Caco-2 (cell line): Measurements from ENCODE around the gene GRIA4. TPM values are rescaled to one million over a fixed set of nuclear protein-coding genes. Genes with fewer than 3 reads are reported as not detected.

ENCODE experiments used
- BruUV-seq: library from RNA; stranded (reverse); fragments of 400-500 nt; replicated peaks from 2 replicates; lab custom pipeline; 2021; lab: Mats Ljungman, UMichigan
- CTCF ChIA-PET: fragments of 300-600 bp; sonication (Branson Sonifier 250); formaldehyde crosslinking; loops from one replicate; lab custom pipeline; 2022; ENCODE audit warnings: antibody characterized with exemption; lab: Charles Lee
- POLR2A ChIA-PET: fragments of 300-600 bp; sonication (Branson Sonifier 250); formaldehyde crosslinking; loops from one replicate; lab custom pipeline; 2022; ENCODE audit warnings: antibody characterized with exemption; lab: Charles Lee
- DNase-seq, 2 experiments: peaks; one replicate each; pipeline versions ENCODE4 v3.0.0 to v3.0.0-alpha.2; 2020 to 2022
- H3K27me3 ChIP-seq: replicated peaks from 2 replicates; pipeline ENCODE4 v1.6.0; 2011; ENCODE audit warnings: low read length; ENCODE audit not compliant: control insufficient read depth, insufficient read depth
- H3K36me3 ChIP-seq: 2 replicates; pipeline ENCODE4 v1.5.1; 2011; ENCODE audit warnings: low read length; ENCODE audit not compliant: control insufficient read depth, insufficient read depth
- H3K4me1 ChIP-seq: fragments of 250-450 bp; sonication (Bioruptor Pico); 2 replicates; pipeline ENCODE4 v1.5.1; 2020; ENCODE audit warnings: mild to moderate bottlenecking
- H3K4me3 ChIP-seq: 2 replicates; pipeline ENCODE4 v1.5.1; 2011; ENCODE audit warnings: low read depth, mild to moderate bottlenecking, control low read depth, low read length
- H3K9me3 ChIP-seq: fragments of 250-450 bp; sonication (Bioruptor Pico); 2 replicates; pipeline ENCODE4 v1.5.1; 2020; ENCODE audit warnings: mild to moderate bottlenecking, moderate library complexity
- H3K27ac Mint-ChIP-seq: one replicate; pipeline ENCODE4 v1.8.0; 2022; ENCODE audit warnings: mixed read lengths; ENCODE audit not compliant: unreplicated experiment
- H3K27me3 Mint-ChIP-seq: one replicate; pipeline ENCODE4 v1.8.0; 2022; ENCODE audit warnings: mixed read lengths; ENCODE audit not compliant: insufficient read depth, unreplicated experiment
- H3K36me3 Mint-ChIP-seq: one replicate; pipeline ENCODE4 v1.8.0; 2022; ENCODE audit warnings: mild to moderate bottlenecking, mixed read lengths; ENCODE audit not compliant: insufficient read depth, unreplicated experiment
- H3K4me1 Mint-ChIP-seq: one replicate; pipeline ENCODE4 v1.8.0; 2022; ENCODE audit warnings: low read depth, mixed read lengths; ENCODE audit not compliant: unreplicated experiment
- H3K4me3 Mint-ChIP-seq: one replicate; pipeline ENCODE4 v1.8.0; 2022; ENCODE audit warnings: mild to moderate bottlenecking, moderate library complexity, mixed read lengths; ENCODE audit not compliant: unreplicated experiment
- H3K9me3 Mint-ChIP-seq: one replicate; pipeline ENCODE4 v1.8.0; 2022; ENCODE audit warnings: mixed read lengths; ENCODE audit not compliant: unreplicated experiment
- intact Hi-C: fragments of 100-400 bp; cut with micrococcal nuclease; formaldehyde crosslinking; loops from one replicate; pipeline ENCODE4 v1.10.0; 2022; ENCODE audit not compliant: unreplicated experiment
- total RNA-seq: library from RNA; stranded (reverse); gene quantifications from 2 replicates; pipeline ENCODE4 v1.2.3, GENCODE V29; 2022
- TF ChIP-seq, protein P1 (sequence below), 2 experiments: fragments of 200-600 bp in 1 of 2; IDR thresholded peaks; 1 replicate in 1 of 2; 2 replicates in 1 of 2; pipeline versions ENCODE4 v1.5.1 to v1.8.0; 2011 to 2022; ENCODE audit warnings: antibody characterized with exemption in 1 of 2, control low read depth in 1 of 2, inconsistent platforms in 1 of 2, low read depth in 1 of 2, low read length in 1 of 2, mild to moderate bottlenecking in 1 of 2, moderate library complexity in 1 of 2; ENCODE audit not compliant: insufficient read depth in 1 of 2, severe bottlenecking in 1 of 2, unreplicated experiment in 1 of 2

Gene GRIA4
- total RNA-seq, 1 experiment from 2014 or later, result not detected

DNA sequence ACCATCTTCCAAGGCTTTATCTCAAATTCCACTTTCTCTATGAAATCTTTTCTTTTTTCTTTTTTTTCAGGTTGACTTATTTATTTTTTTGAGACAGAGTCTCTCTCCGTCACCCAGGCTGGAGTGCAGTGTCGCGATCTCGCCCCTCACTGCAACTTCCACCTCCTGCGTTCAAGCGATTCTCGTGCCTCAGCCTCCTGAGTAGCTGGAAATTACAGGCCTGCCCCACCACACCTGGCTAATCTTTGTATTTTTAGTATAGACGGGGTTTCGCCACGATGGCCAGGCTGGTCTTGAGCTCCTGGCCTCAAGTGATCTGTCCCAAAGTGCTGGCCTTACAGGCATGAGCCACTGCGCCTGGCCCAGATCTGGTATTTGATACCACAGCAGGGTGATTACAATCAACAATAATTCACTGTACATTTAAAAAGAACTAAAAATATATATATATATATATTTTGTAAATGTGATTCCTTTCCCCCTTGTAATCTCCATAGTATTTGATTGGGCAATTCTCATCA lies 290.7 kb downstream of the GRIA4 start:
- no peaks in the 10 kb centered on the region for H3K36me3 ChIP-seq
- Mint-ChIP-seq H3K9me3 (no peaks in the 10 kb centered on the region), H3K27ac (no peak overlapping the region), H3K4me1 (no peaks in the 10 kb centered on the region), H3K36me3 (no peaks in the 10 kb centered on the region), H3K27me3 (peaks cover 4% of the 10 kb centered on the region), H3K4me3 (no peak overlapping the region)
- no peaks in the 10 kb centered on the region; the same call in 1 of the 2 replicates for H3K9me3 ChIP-seq
- no peaks in the 10 kb centered on the region for H3K27me3 ChIP-seq
- no peak for DNase-seq
- TF ChIP-seq, protein P1, sequence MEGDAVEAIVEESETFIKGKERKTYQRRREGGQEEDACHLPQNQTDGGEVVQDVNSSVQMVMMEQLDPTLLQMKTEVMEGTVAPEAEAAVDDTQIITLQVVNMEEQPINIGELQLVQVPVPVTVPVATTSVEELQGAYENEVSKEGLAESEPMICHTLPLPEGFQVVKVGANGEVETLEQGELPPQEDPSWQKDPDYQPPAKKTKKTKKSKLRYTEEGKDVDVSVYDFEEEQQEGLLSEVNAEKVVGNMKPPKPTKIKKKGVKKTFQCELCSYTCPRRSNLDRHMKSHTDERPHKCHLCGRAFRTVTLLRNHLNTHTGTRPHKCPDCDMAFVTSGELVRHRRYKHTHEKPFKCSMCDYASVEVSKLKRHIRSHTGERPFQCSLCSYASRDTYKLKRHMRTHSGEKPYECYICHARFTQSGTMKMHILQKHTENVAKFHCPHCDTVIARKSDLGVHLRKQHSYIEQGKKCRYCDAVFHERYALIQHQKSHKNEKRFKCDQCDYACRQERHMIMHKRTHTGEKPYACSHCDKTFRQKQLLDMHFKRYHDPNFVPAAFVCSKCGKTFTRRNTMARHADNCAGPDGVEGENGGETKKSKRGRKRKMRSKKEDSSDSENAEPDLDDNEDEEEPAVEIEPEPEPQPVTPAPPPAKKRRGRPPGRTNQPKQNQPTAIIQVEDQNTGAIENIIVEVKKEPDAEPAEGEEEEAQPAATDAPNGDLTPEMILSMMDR (IDR thresholded peaks at IDR 0.05; ENCODE audit: insufficient read depth in 1 of 2, low read depth in 1 of 2, low read length in 1 of 2, severe bottlenecking in 1 of 2, unreplicated experiment in 1 of 2), result no peak
- H3K4me3 ChIP-seq, result no peak overlapping the region
- POLR2A ChIA-PET, result no interaction called here
- no TSS peak for BruUV-seq
- intact Hi-C loops, result no loop called here
- CTCF ChIA-PET, result no interaction called here
- H3K4me1 ChIP-seq, result no peaks in the 10 kb centered on the region

DNA sequence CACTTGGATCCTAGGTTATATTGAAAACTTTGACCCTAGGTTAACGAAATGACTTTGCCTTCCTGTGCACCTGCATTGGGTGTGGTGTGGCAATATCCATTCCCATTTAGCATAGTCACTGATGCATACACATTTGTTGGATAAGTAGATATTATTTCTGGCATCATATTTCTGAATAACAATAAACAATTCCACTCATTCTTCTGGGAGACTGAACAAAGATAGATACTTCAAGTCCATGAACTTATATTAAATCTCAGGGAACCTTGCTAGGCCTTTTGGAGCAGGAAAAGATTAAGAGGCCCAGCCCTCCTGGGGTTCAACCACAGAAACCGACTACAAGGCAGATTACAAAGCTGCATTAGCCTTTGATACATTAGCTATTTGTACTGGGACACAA lies 293.2 kb downstream of the GRIA4 start:
- Mint-ChIP-seq H3K36me3 (no peaks in the 10 kb centered on the region), H3K27ac (no peak overlapping the region), H3K4me1 (no peaks in the 10 kb centered on the region), H3K4me3 (no peak overlapping the region), H3K27me3 (peaks cover 5% of the 10 kb centered on the region), H3K9me3 (no peaks in the 10 kb centered on the region)
- no peaks in the 10 kb centered on the region for H3K9me3 ChIP-seq
- BruUV-seq, result no TSS peak
- H3K4me3 ChIP-seq, result no peak overlapping the region
- TF ChIP-seq, protein P1 (IDR thresholded peaks at IDR 0.05; ENCODE audit: insufficient read depth in 1 of 2, low read depth in 1 of 2, low read length in 1 of 2, severe bottlenecking in 1 of 2, unreplicated experiment in 1 of 2), result no peak
- DNase-seq, result no peak
- no peaks in the 10 kb centered on the region for H3K27me3 ChIP-seq
- H3K36me3 ChIP-seq, result no peaks in the 10 kb centered on the region
- ChIA-PET CTCF (no interaction called here), POLR2A (no interaction called here)
- intact Hi-C loops, result no loop called here
- H3K4me1 ChIP-seq, result no peaks in the 10 kb centered on the region

DNA sequence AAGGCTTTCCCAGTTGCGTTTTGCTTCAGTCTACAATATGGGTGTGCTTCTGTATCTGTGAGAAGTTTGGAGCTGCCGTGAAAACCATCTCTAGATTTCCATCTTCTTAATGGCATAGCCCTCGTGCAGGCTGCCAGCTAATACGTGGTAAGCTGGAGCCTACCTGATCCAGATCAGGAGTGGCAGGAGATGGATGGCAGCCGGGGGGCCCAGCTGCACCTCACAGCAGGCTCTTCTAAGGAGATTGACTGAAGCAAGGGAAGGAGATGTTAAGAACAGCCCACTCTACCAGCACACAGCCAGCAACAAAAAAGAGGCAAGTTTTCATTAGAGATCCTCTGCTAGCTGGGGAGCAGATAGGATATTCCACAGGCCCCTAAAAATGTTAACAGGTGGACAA lies 296.6 kb downstream of the GRIA4 start:
- no TSS peak for BruUV-seq
- TF ChIP-seq, protein P1 (IDR thresholded peaks at IDR 0.05; ENCODE audit: insufficient read depth in 1 of 2, low read depth in 1 of 2, low read length in 1 of 2, severe bottlenecking in 1 of 2, unreplicated experiment in 1 of 2), result no peak
- CTCF ChIA-PET, result interaction anchor here (0.6 to 0.7 kb wide), 2 partner anchors 219 to 430 kb away, joined by 3 read pairs; no protein-coding TSS in a partner anchor
- no peaks in the 10 kb centered on the region for H3K4me1 ChIP-seq
- H3K27me3 ChIP-seq, result no peaks in the 10 kb centered on the region
- peaks cover 5% of the 10 kb centered on the region for H3K27me3 Mint-ChIP-seq
- H3K4me3 Mint-ChIP-seq, result no peak overlapping the region
- H3K9me3 Mint-ChIP-seq, result no peaks in the 10 kb centered on the region
- H3K4me1 Mint-ChIP-seq, result no peaks in the 10 kb centered on the region
- H3K36me3 ChIP-seq, result no peaks in the 10 kb centered on the region
- H3K36me3 Mint-ChIP-seq, result no peaks in the 10 kb centered on the region
- no peak for DNase-seq
- H3K27ac Mint-ChIP-seq, result no peak overlapping the region
- H3K4me3 ChIP-seq, result no peak overlapping the region
- no peaks in the 10 kb centered on the region for H3K9me3 ChIP-seq
- POLR2A ChIA-PET, result no interaction called here
- intact Hi-C loops, result no loop called here
